Prostate gland (tissue), 2 donors: ENCODE measurements around the gene C2orf80.

Source experiments
- POLR2A ChIP-seq: fragments of 450-650 bp; IDR thresholded peaks from one replicate; pipeline ENCODE4 v1.6.1; 2016; ENCODE audit warnings: antibody characterized with exemption, mild to moderate bottlenecking
- TF ChIP-seq, protein P1 (sequence below), 4 experiments: fragments of 200-600 bp in 2 of 4; fragments of 450-650 bp in 2 of 4; sonication (generic) in 2 of 4; IDR thresholded peaks; 1 replicate in 3 of 4; 2 replicates in 1 of 4; pipeline ENCODE4 v1.5.1; 2016 to 2019; ENCODE audit warnings: antibody characterized with exemption in 4 of 4, mild to moderate bottlenecking in 2 of 4, moderate library complexity in 2 of 4

DNA sequence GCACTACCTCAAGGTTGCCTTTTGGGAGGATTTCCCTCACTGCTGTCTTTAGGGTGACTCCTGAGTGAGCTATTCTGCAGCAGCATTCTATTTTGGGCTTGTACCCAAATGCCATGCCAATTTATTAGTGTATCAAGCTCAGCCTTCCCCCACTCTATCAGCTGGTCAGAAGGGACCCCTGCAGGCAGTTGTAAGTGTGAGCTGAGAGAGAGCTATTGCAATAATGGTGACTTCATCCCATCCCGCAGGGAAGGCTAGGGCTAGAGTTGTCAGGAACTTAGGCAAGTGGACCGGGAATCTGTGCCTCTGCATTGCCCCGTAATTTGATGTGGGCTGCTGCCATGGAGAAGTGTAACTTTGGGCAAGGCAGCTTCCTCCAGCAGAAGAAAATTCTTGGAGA is 42.1 kb downstream of the C2orf80 start:
- TF ChIP-seq POLR2A = no peak
- TF ChIP-seq, protein P1, sequence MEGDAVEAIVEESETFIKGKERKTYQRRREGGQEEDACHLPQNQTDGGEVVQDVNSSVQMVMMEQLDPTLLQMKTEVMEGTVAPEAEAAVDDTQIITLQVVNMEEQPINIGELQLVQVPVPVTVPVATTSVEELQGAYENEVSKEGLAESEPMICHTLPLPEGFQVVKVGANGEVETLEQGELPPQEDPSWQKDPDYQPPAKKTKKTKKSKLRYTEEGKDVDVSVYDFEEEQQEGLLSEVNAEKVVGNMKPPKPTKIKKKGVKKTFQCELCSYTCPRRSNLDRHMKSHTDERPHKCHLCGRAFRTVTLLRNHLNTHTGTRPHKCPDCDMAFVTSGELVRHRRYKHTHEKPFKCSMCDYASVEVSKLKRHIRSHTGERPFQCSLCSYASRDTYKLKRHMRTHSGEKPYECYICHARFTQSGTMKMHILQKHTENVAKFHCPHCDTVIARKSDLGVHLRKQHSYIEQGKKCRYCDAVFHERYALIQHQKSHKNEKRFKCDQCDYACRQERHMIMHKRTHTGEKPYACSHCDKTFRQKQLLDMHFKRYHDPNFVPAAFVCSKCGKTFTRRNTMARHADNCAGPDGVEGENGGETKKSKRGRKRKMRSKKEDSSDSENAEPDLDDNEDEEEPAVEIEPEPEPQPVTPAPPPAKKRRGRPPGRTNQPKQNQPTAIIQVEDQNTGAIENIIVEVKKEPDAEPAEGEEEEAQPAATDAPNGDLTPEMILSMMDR (IDR thresholded peaks at IDR 0.05) = no peak
